ENCODE measurements around the gene OR2H2. TPM values are rescaled to one million over a fixed set of nuclear protein-coding genes. Genes with fewer than 3 reads are reported as not detected.
A peak's percentile ranks its signal among the peaks of the same experiment; 100 is the strongest.

The OR2H2 gene
- total and polyA plus RNA-seq, 2 experiments from 2014 or later: 0.86 TPM; not detected in 1

DNA sequence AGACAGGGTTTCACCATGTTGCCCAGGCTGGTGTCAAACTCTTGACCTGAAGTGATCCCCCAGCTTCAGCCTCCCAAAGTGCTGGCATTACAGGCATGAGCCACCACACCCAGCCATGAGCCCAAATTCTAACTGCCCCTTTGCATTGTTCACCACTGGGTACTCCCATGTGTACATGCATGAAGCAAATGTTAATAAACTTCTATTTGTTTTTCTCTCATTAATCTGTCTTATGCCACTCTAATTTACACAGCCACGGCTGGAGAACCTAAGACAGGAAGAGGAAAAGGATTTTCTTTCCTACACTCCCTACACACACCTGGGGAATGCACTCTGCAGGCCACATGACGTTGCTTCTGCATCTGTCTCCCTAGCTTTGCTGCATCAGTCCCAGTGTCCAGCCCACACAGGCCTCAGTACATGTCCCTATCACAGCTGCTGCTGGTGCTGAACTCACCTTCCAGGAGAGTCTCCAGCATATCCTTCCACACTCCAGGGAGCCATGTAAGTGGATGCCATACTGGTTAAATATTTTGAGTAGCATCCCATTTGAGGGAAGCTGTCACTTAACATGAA is 13.3 kb downstream of the OR2H2 start:
- no peak for TF ChIP-seq EZH2phosphoT487 (IDR thresholded peaks at IDR 0.05; ENCODE audit: unreplicated experiment)
- TF ChIP-seq, protein P1, sequence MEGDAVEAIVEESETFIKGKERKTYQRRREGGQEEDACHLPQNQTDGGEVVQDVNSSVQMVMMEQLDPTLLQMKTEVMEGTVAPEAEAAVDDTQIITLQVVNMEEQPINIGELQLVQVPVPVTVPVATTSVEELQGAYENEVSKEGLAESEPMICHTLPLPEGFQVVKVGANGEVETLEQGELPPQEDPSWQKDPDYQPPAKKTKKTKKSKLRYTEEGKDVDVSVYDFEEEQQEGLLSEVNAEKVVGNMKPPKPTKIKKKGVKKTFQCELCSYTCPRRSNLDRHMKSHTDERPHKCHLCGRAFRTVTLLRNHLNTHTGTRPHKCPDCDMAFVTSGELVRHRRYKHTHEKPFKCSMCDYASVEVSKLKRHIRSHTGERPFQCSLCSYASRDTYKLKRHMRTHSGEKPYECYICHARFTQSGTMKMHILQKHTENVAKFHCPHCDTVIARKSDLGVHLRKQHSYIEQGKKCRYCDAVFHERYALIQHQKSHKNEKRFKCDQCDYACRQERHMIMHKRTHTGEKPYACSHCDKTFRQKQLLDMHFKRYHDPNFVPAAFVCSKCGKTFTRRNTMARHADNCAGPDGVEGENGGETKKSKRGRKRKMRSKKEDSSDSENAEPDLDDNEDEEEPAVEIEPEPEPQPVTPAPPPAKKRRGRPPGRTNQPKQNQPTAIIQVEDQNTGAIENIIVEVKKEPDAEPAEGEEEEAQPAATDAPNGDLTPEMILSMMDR (conservative IDR thresholded peaks at IDR 0.05; ENCODE audit: low read depth in 2 of 2): no peak
- peak; percentile 63 for TF ChIP-seq POLR2AphosphoS5 (IDR thresholded peaks at IDR 0.05; ENCODE audit: low read depth)
- peaks cover 27% of the 10 kb centered on the region for H3F3A ChIP-seq (replicated peaks; ENCODE audit: low read depth)
- peaks cover 14% of the 10 kb centered on the region for H3K27me3 Mint-ChIP-seq (ENCODE audit: insufficient read depth, low read depth, poor library complexity)
- H2AFZ ChIP-seq: no peak overlapping the region
- peaks cover 38% of the 10 kb centered on the region for H3K4me1 Mint-ChIP-seq
- H3K36me3 ChIP-seq (ENCODE audit: insufficient read depth): peaks cover 27% of the 10 kb centered on the region
- peaks cover 35% of the 10 kb centered on the region for H3K4me1 ChIP-seq (ENCODE audit: insufficient read depth)
- H3K4me3 Mint-ChIP-seq: no peak overlapping the region; the same call in 2 of the 3 replicates
- peaks cover 11% of the 10 kb centered on the region; the same call in 1 of the 2 replicates for H4K20me1 ChIP-seq (replicated peaks; ENCODE audit: insufficient read depth)
- ATAC-seq: peak; percentile 25
- H3K4me2 ChIP-seq: no peak overlapping the region
- no peaks in the 10 kb centered on the region for H3K79me2 ChIP-seq (replicated peaks; ENCODE audit: insufficient read depth)
- peaks cover 37% of the 10 kb centered on the region for H3K36me3 Mint-ChIP-seq (ENCODE audit: low read depth)
- peaks cover 3% of the 10 kb centered on the region; the same call in 1 of the 3 replicates for H3K9me3 Mint-ChIP-seq
- H3K9me2 ChIP-seq (ENCODE audit: insufficient read depth): no peaks in the 10 kb centered on the region; the same call in 1 of the 2 replicates
- H3K27me3 ChIP-seq (ENCODE audit: insufficient read depth): no peaks in the 10 kb centered on the region
- H3K27ac Mint-ChIP-seq: no peak overlapping the region
- H3K4me3 ChIP-seq: no peak overlapping the region
- DNase-seq (ENCODE audit: low spot score): no peak
- H3K27ac ChIP-seq (ENCODE audit: low read depth): peak overlapping the region; percentile 75

GRCh38 chr6:29602564-29603361 is 17.8 kb downstream of the OR2H2 start:
- no peak for TF ChIP-seq ZNF331 (CRISPR knock-in tag; IDR thresholded peaks at IDR 0.05; ENCODE audit: low read depth)
- TF ChIP-seq ZNF114 (CRISPR knock-in tag; IDR thresholded peaks at IDR 0.05): no peak
- no peak for TF ChIP-seq STAT1 (IDR thresholded peaks at IDR 0.05; ENCODE audit: unreplicated experiment)
- no peak for TF ChIP-seq POLR2AphosphoS5 (IDR thresholded peaks at IDR 0.05; ENCODE audit: low read depth)
- no peak for TF ChIP-seq NANOG (IDR thresholded peaks at IDR 0.05; ENCODE audit: borderline replicate concordance)
- TF ChIP-seq, protein P1 (conservative IDR thresholded peaks at IDR 0.05; ENCODE audit: low read depth in 2 of 2): peak; percentile 52 to 72
- TF ChIP-seq EZH2 (IDR thresholded peaks at IDR 0.05; ENCODE audit: low read depth, unreplicated experiment): no peak
- no peak for TF ChIP-seq EZH2phosphoT487 (IDR thresholded peaks at IDR 0.05; ENCODE audit: unreplicated experiment)
- H3K27me3 Mint-ChIP-seq (ENCODE audit: insufficient read depth, low read depth, poor library complexity): peaks cover 15% of the 10 kb centered on the region
- H3K79me2 ChIP-seq (replicated peaks; ENCODE audit: insufficient read depth): no peaks in the 10 kb centered on the region
- H3K36me3 Mint-ChIP-seq (ENCODE audit: low read depth): peaks cover 74% of the 10 kb centered on the region
- H3K36me3 ChIP-seq (ENCODE audit: insufficient read depth): peaks cover 57% of the 10 kb centered on the region
- H3K4me3 Mint-ChIP-seq: no peak overlapping the region; the same call in 2 of the 3 replicates
- H3K4me1 Mint-ChIP-seq: peaks cover 31% of the 10 kb centered on the region
- no peaks in the 10 kb centered on the region for H3K9me2 ChIP-seq (ENCODE audit: insufficient read depth)
- H3K9me3 Mint-ChIP-seq: no peaks in the 10 kb centered on the region
- H4K20me1 ChIP-seq (replicated peaks; ENCODE audit: insufficient read depth): peaks cover 11% of the 10 kb centered on the region
- no peak overlapping the region for H3K4me3 ChIP-seq
- H3K27ac ChIP-seq (ENCODE audit: low read depth): peak overlapping the region; percentile 83; the same call in 1 of the 2 replicates
- H3K27me3 ChIP-seq (ENCODE audit: insufficient read depth): no peaks in the 10 kb centered on the region
- H3K4me2 ChIP-seq: no peak overlapping the region
- H3K4me1 ChIP-seq (ENCODE audit: insufficient read depth): peaks cover 6% of the 10 kb centered on the region; the same call in 1 of the 2 replicates
- H3K27ac Mint-ChIP-seq: peak overlapping the region; percentile 3
- peak; percentile 87 for ATAC-seq
- DNase-seq (ENCODE audit: low spot score): peak; percentile 90
- no peak overlapping the region for H2AFZ ChIP-seq
- peaks cover 47% of the 10 kb centered on the region for H3F3A ChIP-seq (replicated peaks; ENCODE audit: low read depth)

Measured in GM23338 (cell line).